HEK293T (cell line): ENCODE results near the gene DLD.

ENCODE experiments used
- CTCF ChIA-PET: fragments of 350-600 bp; formaldehyde crosslinking; extraction: SDS; loops from one replicate; lab custom pipeline; 2021; ENCODE audit warnings: antibody characterized with exemption, inconsistent platforms; lab: Yijun Ruan, JAX
- POLR2A ChIA-PET: fragments of 350-600 bp; formaldehyde crosslinking; extraction: SDS; loops from one replicate; lab custom pipeline; 2020; ENCODE audit warnings: antibody characterized with exemption, inconsistent platforms; lab: Yijun Ruan, JAX
- DNase-seq: peaks from one replicate; pipeline ENCODE4 v3.0.0; 2012; ENCODE audit warnings: mixed read lengths; ENCODE audit errors: extremely low spot score
- ARNT ChIP-seq: fragments of 450-650 bp; IDR thresholded peaks from 2 replicates; pipeline ENCODE4 v1.6.1; 2017; ENCODE audit warnings: mild to moderate bottlenecking
- BHLHE40 ChIP-seq: fragments of 450-650 bp; IDR thresholded peaks from 2 replicates; pipeline ENCODE4 v1.6.1; 2016; ENCODE audit warnings: mild to moderate bottlenecking, moderate library complexity, borderline replicate concordance
- CTBP1 ChIP-seq: fragments of 450-650 bp; IDR thresholded peaks from 2 replicates; pipeline ENCODE4 v1.6.1; 2016; ENCODE audit warnings: borderline replicate concordance
- ELF4 ChIP-seq: fragments of 450-650 bp; IDR thresholded peaks from 2 replicates; pipeline ENCODE4 v1.6.1; 2017; ENCODE audit warnings: antibody characterized with exemption
- FOXA1 ChIP-seq: fragments of 450-650 bp; IDR thresholded peaks from 2 replicates; pipeline ENCODE4 v1.6.1; 2016; ENCODE audit warnings: mild to moderate bottlenecking
- FOXK2 ChIP-seq: fragments of 450-650 bp; IDR thresholded peaks from 2 replicates; pipeline ENCODE4 v1.6.1; 2016; ENCODE audit warnings: mild to moderate bottlenecking
- FOXM1 ChIP-seq: fragments of 450-650 bp; IDR thresholded peaks from 2 replicates; pipeline ENCODE4 v1.6.1; 2017; ENCODE audit warnings: mild to moderate bottlenecking, borderline replicate concordance
- HDGF ChIP-seq: fragments of 450-650 bp; IDR thresholded peaks from 2 replicates; pipeline ENCODE4 v1.6.1; 2017; ENCODE audit warnings: antibody characterized with exemption, borderline replicate concordance
- L3MBTL2 ChIP-seq: fragments of 450-650 bp; conservative IDR thresholded peaks from 2 replicates; pipeline ENCODE4 v1.6.1; 2016; ENCODE audit warnings: mild to moderate bottlenecking
- LEF1 ChIP-seq: fragments of 450-650 bp; IDR thresholded peaks from 2 replicates; pipeline ENCODE4 v1.6.1; 2017; ENCODE audit warnings: mild to moderate bottlenecking, borderline replicate concordance
- NFRKB ChIP-seq: fragments of 450-650 bp; IDR thresholded peaks from 2 replicates; pipeline ENCODE4 v1.6.1; 2016; ENCODE audit warnings: mild to moderate bottlenecking, moderate library complexity
- PKNOX1 ChIP-seq: fragments of 450-650 bp; IDR thresholded peaks from 2 replicates; pipeline ENCODE4 v1.6.1; 2016
- SP1 ChIP-seq: fragments of 450-650 bp; IDR thresholded peaks from 2 replicates; pipeline ENCODE4 v1.6.1; 2017
- SUZ12 ChIP-seq: fragments of 450-650 bp; IDR thresholded peaks from 2 replicates; pipeline ENCODE4 v1.6.1; 2016; ENCODE audit warnings: mild to moderate bottlenecking
- TARDBP ChIP-seq: fragments of 450-650 bp; IDR thresholded peaks from 2 replicates; pipeline ENCODE4 v1.6.1; 2016
- ZNF384 ChIP-seq: fragments of 450-650 bp; IDR thresholded peaks from 2 replicates; pipeline ENCODE4 v1.6.1; 2016

Gene DLD

GRCh38 chr7:107850216-107850615, 40.8 kb upstream of the DLD start:
- TF ChIP-seq BHLHE40: no peak
- no peak for TF ChIP-seq PKNOX1
- TF ChIP-seq FOXM1: no peak
- TF ChIP-seq L3MBTL2: no peak
- TF ChIP-seq ELF4: no peak
- no peak for TF ChIP-seq ARNT
- TF ChIP-seq SP1: no peak
- TF ChIP-seq ZNF384: no peak
- TF ChIP-seq HDGF: no peak
- no peak for TF ChIP-seq NFRKB
- no peak for DNase-seq
- POLR2A ChIA-PET: no interaction called here
- CTCF ChIA-PET: no interaction called here

- CTCF ChIA-PET: no interaction called here
- POLR2A ChIA-PET: no interaction called here
- TF ChIP-seq FOXA1: no peak
- no peak for TF ChIP-seq L3MBTL2
- TF ChIP-seq LEF1: no peak
- TF ChIP-seq CTBP1: no peak
- TF ChIP-seq BHLHE40: no peak
- no peak for TF ChIP-seq NFRKB
- TF ChIP-seq PKNOX1: no peak
- TF ChIP-seq SP1: no peak
- TF ChIP-seq SUZ12: no peak
- no peak for TF ChIP-seq HDGF
- no peak for TF ChIP-seq ARNT
- no peak for TF ChIP-seq ELF4
- no peak for TF ChIP-seq TARDBP
- no peak for TF ChIP-seq ZNF384
- TF ChIP-seq FOXK2: no peak
- TF ChIP-seq FOXM1: no peak
- DNase-seq: no peak
These were observed 40.3 kb upstream of the DLD start for GRCh38 chr7:107850643-107851042.

- ChIA-PET POLR2A (no interaction called here), CTCF (interaction anchor here (1.1 to 1.2 kb wide), 2 partner anchors 20 to 25 kb away, joined by 3 to 4 read pairs; no protein-coding TSS in a partner anchor)
- DNase-seq: no peak
- no peak for TF ChIP-seq SUZ12
These were observed 36.5 kb upstream of the DLD start for GRCh38 chr7:107854454-107854853.

- DNase-seq: no peak
- TF ChIP-seq CTBP1 (no peak), L3MBTL2 (peak; percentile 43; the same call in 1 of the 2 replicates), PKNOX1 (no peak)
- ChIA-PET POLR2A (no interaction called here), CTCF (interaction anchor here (1.1 to 1.2 kb wide), 2 partner anchors 20 to 24 kb away, joined by 3 to 4 read pairs; no protein-coding TSS in a partner anchor)
These were observed 36.0 kb upstream of the DLD start for GRCh38 chr7:107854989-107855388.

GRCh38 chr7:107856806-107857540, 34.0 kb upstream of the DLD start:
- DNase-seq: no peak
- TF ChIP-seq NFRKB (no peak), ELF4 (no peak), PKNOX1 (no peak), FOXM1 (no peak), L3MBTL2 (no peak), TARDBP (no peak), ARNT (no peak)
- POLR2A ChIA-PET: no interaction called here
- CTCF ChIA-PET: no interaction called here

- TF ChIP-seq ARNT: no peak
- no peak for TF ChIP-seq L3MBTL2
- TF ChIP-seq BHLHE40: no peak
- TF ChIP-seq TARDBP: no peak
- TF ChIP-seq ELF4: no peak
- no peak for TF ChIP-seq HDGF
- no peak for TF ChIP-seq FOXK2
- CTCF ChIA-PET: interaction anchor here (0.6 kb wide), 1 partner anchor 809 kb away, joined by 3 read pairs; no protein-coding TSS in a partner anchor
These were observed 33.5 kb upstream of the DLD start for GRCh38 chr7:107857541-107857912.

GRCh38 chr7:107858280-107858679, 32.7 kb upstream of the DLD start:
- DNase-seq: no peak
- POLR2A ChIA-PET: no interaction called here
- CTCF ChIA-PET: interaction anchor here (0.6 kb wide), 1 partner anchor 810 kb away, joined by 3 read pairs; no protein-coding TSS in a partner anchor
- TF ChIP-seq SUZ12 (no peak), FOXM1 (no peak), FOXK2 (no peak), ZNF384 (no peak)

More at GRCh38 chr7:107857541-107857912, 33.5 kb upstream of the DLD start:
- POLR2A ChIA-PET: no interaction called here
- no peak for DNase-seq
